GM19395 (cell line): ENCODE data around the gene SGPL1.
"Not testable (repeated sequence)": the region's sequence is repeated elsewhere in the genome, so short reads cannot be mapped to it uniquely, and the experiment has no call there.

Source experiments
- ATAC-seq: cut with Tn5 transposase; IDR thresholded peaks from one replicate; pipeline ENCODE4 v1.9.1; 2021; ENCODE audit warnings: mild to moderate bottlenecking, moderate library complexity; ENCODE audit not compliant: unreplicated experiment

The SGPL1 gene, protein sequence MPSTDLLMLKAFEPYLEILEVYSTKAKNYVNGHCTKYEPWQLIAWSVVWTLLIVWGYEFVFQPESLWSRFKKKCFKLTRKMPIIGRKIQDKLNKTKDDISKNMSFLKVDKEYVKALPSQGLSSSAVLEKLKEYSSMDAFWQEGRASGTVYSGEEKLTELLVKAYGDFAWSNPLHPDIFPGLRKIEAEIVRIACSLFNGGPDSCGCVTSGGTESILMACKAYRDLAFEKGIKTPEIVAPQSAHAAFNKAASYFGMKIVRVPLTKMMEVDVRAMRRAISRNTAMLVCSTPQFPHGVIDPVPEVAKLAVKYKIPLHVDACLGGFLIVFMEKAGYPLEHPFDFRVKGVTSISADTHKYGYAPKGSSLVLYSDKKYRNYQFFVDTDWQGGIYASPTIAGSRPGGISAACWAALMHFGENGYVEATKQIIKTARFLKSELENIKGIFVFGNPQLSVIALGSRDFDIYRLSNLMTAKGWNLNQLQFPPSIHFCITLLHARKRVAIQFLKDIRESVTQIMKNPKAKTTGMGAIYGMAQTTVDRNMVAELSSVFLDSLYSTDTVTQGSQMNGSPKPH

DNA sequence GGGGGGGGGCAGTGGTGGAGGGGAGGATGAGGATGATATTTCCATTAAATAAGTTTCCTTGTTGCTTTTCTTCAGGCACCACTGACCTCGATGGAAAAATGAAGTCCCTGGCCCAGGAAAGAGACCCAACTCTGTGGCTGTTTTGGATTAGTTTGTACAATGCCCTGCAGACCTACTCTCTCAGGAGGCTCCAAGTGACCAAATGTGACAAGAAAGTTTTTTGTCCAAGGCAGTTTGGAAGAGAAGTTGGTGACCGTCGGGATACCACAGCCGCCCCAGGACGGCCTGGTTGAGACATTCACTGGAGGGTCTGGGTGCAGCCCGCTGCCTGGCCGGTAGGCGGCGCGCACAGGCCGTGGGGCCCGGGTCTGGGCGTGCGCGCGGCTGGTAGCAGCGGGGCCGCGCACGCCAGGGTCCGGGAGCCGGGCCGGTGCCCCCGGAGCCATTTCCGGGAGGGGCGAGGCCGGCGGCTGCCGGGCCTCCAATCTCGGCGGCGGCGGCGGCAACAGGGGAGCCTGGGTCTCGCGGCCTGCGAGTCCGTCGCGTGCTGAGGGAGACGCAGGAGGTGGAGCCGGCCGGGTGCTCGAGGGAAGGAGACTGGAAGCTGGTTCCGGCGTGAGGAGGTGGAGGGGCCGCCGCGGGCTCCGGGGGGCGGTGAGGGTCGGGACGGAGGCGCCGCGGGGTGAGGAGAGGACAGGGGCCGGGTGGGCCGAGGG is at the start of gene SGPL1:
Gene SGPL1, plus strand, starts transcription at position 445 of the 716 bp plus-strand sequence. CDS start 906 bp downstream, outside the sequence.
- peak; percentile 81 for ATAC-seq

DNA sequence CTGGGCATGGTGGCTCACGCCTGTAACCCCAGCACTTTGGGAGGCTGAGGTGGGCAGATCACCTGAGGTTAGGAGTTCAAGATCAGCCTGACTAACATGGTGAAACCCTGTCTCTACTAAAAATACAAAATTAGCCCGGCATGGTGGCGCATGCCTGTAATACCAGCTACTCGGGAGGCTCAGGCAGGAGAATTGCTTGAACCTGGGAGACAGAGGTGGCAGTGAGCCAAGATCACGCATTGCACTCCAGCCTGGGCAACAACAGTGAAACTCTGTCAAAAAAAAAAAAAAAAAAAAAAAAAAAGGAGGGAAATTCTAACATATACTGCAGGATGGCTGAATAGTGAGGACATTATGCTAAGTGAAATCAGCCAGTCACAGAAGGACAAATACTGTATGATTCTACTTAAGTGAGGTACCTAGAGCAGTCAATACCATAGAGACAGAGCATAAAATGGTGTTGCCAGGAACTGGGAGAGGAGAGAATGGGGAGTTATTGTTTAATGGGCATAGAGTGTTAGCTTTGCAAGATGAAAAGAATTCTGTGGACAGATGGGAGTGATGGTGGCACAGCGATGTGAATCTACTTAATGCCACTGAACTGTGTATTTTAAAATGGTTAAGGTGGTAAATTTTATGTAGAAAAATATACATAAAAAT is 47.6 kb upstream of the SGPL1 start:
- ATAC-seq: not testable (repeated sequence)

DNA sequence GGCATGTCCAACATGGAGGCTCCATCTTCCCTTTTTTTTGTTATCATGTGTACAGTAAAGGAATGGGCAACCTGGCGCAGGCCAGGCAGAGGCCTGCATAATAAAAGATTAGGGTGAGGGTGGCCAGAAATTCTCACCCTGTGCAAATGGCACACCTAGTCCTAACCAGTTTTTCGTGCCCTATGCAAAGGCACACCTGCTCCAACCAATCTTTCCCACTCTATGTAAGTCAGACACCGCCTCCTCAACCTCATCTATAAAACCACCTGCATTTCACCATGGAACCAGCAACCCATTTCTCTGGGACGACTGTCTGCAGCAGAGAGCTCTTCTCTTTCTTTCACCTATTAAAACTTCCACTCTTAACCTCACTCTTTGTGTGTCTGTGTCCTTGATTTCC is 46.6 kb upstream of the SGPL1 start:
- ATAC-seq: no peak

DNA sequence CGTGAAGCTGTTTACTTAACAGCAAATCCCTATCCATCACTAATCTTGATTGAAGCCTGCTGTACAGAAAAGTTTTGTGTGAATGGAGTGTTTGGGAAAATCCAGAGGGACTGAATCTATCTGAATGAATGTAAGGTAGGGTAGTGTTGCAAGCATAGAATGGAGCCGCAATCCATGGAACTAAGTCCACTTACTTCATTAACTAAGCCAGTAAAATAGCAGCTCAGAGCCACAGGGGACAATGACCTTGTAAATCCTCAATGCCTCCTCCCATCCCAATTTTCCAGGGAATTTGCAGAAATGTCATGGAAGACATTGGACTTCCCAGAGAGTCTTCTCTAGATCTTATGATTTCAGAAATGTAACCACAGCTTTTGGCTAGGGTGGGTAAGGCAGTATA is 45.7 kb upstream of the SGPL1 start:
- ATAC-seq: no peak

DNA sequence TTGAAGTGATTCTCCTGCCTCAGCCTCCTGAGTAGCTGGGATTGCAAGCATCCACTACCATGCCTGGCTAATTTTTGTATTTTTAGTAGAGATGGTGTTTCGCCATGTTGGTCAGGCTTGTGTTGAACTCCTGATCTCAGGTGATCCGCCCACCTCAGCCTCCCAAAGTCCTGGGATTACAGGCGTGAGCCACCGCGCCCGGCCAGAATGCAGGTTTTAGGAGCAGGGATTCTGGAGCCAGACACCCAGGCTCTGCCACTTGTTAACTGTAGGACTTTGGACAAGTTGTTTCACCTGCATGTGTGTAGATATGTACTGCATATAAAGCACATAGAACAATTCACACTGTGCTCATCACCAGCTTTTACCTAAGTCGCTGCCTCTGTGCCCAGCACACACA is 45.2 kb upstream of the SGPL1 start:
- not testable (repeated sequence) for ATAC-seq

DNA sequence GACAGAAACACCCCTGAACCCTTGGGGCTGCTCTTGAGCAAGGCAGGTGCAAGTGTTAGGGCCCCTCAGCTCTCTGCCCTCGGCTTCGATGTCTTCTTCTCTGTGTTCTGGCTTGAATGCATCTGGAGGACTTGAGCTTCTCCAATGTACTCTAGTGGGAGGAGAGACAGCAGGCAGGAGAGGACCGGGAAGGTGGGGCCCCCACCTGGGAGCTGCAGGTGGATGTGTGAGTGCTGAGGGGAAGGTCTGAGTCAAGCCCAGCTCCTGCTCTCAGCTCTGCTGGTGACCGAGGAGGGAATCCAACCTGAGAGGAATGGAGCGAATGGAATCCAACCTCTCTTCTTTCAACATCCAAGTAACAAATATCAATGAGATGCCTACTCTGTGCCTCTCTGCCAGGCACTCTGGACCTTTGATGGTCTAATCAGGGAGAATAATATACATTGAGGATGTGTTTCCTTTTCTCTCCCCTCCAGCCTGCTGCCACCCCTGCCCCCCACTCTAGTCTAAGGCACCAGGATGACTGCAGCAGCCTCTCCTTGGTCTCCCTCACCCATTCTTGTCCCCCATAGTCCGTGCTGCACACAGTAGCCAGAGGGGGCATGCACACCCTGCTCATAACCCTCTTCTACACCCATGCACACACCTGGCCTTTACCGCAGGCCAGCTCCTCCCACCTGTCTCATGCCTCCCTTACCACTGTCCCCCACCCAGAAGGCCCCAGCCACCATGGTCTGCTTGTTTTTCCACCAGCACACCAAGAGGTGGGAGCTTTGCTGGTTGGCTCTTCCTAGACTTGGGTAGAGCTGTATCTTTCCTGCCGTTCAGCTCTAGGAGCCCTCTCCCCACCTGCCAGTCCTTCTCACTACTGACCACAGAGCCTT is 44.2 kb upstream of the SGPL1 start:
- no peak for ATAC-seq

DNA sequence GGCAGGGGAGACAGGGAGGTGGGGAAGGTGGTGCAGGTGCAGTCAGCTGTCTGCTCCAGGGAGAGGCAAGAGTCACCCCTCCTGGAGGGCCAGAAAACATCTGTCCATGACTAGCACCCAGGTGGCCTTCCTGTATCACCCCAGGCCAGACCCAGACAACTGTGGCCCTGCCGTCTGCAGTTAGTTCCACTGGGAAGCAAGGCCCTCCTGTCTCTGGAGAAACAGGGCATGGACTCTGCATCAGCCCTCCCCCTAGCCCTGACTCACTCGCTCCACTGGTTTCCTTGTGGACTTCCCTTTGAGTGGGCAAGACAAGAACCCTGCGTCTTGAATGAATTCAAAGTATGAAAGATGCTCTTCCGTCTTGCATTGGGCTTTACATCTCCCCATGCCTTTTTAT is 43.1 kb upstream of the SGPL1 start:
- ATAC-seq: no peak

DNA sequence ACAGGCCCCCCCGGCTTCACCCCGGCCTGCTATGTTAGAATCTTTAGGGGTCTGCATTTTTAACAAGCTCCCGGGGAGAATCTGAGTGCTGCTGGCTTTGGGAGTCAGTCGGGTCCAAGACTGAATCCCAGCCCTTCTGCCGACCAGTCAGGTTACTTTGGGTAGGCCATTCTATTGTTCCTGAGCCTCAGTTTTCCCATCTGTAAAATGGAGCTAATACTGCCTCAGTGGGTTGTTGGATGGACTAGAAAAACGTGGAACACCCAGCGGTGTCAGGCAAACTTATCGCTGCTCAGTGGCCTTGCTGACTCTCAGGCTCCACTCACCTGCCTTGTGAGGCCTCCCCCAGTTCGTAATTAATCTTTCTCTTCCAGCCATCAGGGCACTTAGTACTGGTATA is 42.3 kb upstream of the SGPL1 start:
- ATAC-seq: no peak

DNA sequence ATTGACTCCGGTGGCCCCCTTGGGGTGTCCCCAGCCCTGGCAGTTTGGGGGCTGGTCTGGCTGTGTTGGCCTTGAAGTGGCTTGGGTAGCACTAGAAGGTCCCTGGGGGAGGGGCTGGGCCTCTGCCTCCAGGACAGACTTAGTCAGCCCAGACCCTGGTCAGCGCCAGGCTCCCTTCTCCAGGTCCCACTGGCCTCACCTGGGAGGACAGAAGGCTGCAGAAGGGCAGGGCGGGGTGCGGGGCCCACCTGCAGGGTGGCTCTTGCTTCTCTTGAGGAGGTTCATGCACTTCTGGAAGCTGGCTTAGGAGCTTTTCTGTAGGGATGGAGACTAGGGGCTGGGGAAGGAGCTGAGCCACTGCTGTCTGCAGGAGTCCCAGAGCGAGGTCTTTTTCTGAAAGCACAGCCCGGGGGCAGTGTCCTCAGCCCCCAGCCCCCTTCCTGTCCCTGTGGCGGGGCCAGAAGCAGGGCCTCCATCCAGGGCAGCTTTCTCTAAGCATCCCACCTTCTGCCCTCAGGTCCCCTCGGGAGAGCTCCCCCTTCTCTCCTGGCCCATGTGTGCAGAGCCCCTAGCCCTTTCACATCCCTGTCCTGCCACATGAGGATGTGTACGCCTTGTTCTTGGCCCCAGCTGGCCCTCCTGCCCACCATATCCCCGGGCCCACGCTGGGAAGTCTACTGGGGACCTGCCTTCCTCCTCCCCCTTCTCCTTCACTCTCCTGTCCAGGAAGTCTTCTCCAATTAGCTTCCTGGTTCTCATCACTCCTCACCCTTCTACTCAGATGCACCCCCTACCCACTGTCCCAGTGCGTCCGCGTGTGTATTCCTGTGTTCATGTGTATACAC is 41.6 kb upstream of the SGPL1 start:
- no peak for ATAC-seq

DNA sequence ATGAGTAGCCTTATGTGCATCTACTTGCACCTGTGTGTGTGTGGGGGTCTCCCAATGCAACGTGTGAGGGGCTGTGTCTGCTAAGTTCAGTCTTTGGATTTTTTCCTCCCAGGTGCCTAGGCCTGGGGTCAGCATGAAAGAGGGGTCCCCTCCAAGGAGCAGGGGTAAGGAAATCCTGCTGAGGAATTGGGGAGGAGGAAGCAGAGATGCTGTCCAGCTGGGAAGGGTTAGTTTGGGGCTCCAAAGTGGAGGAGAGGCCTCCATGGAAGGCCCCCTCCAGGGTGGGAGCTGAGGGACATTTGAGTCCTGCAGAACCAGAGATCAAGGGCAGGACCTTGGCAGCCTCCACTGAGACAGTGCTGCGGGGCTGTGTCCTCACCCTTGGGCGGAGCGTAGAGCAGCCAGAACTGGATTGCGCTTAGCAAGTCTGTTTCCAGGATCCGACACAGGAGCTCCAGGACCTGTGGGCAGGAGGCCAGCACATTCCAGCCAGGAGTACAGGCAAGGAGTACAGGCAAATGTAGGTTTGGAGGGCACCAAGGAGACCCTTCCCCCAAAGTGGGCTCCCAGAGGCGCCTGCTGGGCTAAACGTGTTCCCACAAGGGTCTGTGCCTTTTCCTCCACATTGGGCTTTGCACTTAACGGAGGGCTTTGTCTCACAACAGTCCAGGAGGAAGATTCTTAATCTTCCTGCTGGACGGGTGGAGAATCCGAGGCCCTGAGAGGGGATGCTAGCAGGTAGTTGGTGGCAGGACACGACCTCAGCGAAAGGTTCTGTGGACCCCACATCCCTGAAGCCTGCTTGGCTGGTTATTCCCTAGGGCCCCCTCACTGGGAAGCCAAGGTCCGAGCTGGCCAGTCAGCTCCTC is 40.7 kb upstream of the SGPL1 start:
- ATAC-seq: no peak

DNA sequence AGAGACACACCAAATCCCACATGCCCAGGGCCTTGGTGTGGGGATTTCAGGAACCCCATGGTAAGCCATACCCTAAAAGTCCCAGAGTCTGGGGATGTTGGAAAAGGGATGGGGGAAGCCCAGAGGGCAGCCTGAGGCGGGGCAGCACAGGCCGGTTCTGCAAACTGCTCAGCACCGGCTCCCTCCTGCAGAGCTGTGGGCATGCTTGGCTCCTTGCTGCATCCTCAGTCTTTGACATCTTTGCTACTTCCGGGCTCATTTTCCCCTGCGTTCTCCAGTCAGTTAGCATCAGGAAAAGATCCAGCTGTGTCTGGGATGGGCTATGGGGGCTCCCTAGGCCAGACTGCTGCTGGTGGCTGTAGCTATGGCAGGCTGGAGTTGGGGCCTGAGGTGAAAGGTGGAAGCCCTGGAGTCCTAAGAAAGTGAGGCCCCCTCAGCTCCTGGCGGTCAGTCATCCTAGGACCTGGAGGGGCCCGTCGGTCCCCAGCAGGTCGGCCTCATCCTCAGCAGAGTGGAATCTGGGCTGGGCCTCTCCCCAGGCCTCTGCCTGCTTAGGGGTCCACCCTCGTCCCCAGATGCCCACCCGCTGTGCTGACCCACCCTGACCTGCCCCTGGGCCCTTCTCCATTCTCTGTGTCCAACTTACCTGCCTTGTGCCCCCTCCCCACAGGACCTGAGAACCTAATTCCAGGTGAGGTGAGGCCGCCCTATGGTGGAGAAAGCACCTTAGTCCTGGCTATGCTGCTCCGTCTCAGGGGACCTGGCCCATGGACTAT is 39.9 kb upstream of the SGPL1 start:
- ATAC-seq: no peak

DNA sequence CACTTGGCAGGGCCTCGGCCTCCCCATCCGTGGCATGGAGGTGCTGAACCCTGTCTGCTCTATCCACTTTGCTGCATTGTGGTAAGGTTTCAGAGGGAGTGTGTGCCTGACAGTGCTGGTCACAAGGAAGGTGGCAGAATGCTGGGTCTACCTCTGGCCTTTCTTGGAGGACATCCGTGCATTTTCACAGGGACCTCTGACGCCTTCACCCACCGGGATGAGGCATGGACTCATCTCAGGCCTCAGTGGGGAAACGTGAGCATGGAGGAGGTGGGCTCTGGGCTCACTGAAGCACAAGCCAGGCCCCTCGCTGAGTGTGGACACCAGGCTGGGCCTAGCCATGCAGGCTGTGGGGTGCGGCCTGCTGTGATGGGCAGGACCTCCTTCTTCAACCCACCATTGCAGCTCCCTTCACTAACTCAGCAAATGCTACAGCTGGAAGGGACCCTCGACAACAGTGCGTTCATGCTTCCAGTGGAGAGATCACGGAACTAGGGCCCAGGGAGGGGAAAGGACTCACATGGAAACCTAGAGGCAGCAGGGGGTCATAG is 39.2 kb upstream of the SGPL1 start:
- no peak for ATAC-seq

DNA sequence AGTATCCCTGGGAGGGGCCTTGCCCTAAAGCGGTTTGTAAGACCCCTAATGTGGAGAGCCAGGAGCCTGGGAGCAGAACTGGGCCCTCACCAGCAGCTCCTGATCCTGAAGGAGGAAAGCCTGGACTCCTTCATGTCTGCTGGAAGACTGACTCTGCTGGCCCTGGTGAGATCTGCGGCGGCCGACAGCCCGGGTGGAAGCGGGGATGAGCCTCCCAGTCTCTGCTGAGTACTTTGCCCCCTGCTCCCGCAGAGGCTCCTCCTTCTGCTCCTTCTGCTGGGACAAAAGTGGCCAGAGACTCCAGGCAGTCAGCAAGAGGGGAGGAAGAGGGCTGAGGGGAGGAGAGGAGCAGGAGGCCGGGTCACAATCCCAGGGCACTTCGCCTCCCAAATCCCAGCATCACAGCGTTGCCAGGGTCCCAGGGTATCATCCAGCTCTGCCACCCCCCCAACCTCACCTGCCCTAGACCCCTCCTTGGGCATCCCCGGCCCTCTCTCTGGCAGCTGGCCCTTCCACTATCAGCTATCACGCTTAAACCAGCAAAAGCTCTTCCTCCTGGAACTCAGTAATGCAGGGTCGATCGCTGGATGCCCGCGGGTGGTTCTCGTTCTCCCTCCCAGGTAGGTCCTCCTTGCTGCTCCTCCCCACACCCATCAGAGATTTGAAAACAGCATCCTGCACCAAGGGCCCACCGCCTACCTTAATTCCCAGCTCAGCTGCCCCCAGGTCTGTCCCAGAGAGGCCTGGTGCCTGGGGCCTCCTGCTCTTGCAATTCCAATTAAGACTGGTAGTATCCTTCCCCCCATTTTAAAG is 38.5 kb upstream of the SGPL1 start:
- no peak for ATAC-seq

DNA sequence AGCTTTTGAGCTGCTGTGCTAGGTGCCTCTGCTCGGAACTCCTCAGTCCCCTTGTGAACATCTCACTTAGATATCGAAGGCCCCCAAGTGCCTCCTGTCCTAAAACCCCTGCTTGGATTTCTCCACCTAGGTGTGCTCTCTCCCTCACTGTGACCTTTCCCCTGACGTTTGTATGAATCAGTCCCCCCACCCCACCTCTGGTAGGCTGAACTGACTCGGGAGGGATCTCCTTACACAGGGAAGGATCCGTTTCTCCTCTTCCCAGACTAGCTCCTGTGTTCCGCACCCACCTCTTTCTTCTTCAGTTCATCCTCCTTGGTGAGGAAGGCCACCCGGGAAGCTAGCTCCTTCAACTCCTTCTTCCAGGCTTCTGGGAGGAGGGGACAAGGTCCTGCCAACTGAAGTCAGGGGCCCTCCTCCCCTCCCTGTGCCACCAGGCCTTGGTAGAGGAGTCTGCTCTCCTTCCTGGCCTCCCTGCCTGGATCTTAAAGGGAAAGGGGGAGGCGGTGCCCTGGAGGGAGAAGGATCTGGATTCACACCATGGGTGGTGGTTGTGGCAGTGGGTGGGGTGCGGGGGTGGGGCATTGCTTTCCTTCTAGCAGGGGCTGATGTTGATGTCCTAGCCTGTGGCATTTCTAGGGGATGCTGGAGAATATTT is 37.4 kb upstream of the SGPL1 start:
- ATAC-seq: no peak

DNA sequence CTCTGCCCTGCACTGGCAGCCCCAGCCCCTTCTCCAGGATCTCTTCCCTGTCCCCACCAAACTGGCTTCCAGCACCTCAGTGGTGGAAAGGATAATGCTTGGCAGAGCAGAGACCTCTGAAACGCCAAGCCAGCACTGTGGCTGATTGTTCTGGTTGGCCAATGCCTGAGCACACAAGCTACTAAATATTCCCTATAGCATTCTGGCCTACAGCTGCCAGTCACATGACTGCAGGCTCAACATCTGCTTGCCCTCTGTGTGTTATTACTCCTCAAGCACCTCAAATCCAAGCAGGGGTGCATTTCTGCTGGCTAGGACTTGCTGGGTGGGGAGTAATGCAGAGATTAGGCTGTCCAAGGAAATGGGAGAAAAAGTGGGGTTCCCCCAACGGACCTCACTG is 36.7 kb upstream of the SGPL1 start:
- ATAC-seq: no peak
